Measurements from ENCODE around the gene CACNA1G. TPM values are rescaled to one million over a fixed set of nuclear protein-coding genes. Genes with fewer than 3 reads are reported as not detected.
A peak's percentile ranks its signal among the peaks of the same experiment; 100 is the strongest.

The CACNA1G gene
- polyA plus RNA-seq, 3 donors from 2014 or later = not detected

DNA sequence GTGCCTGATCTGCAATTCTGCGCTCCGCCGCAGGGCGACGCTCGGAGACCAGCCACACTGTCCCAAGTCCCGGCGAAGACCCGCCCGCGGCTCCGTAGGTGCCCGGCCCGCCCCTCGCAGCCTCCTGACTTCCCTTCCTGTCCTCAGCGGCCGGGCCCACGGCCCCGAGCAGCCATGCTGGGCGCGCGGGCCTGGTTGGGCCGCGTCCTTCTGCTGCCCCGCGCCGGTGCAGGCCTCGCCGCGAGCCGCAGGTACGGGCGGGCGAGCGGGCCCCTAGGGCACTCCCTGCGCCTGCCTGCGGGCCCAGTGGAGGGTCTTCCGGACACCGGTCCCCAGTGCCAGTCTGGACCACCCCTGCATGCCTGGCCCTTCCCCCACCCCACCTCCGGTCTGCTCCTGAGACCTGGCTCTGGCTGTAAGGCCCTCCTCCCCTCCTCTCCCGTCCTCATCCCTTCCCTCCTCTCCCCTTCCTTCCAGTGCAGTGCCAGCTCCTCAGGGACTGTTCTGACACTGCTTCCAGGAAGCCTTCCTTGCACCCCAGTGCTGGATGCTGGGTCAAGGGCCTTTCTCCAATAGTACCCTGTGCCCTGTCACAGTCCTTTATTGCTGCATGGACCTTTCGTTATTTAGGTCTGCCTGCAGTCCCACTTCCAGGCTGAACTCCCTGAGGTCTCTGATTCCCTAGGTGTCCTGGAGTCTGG lies 13.3 kb upstream of the CACNA1G start, which contains the start of gene SPATA20:
SPATA20 (plus strand) TSS at position 140 of the 701 bp plus-strand sequence; CDS start at position 175, 35 bp downstream.
- peak; percentile 84 to 87 (median 84) for DNase-seq
- Mint-ChIP-seq H3K27me3 (ENCODE audit: low read depth in 3 of 3) (peaks cover 4 to 14% (median 9%) of the 10 kb centered on the region in 3 donors), H3K27ac (peak within 1 kb of the TSS in 5 of 6 donors; percentile 34 to 82 (median 57)), H3K36me3 (no peaks in the 10 kb centered on the region), H3K9me3 (no peaks in the 10 kb centered on the region), H3K4me3 (peak within 1 kb of the TSS; percentile 66 to 83 (median 69)), H3K4me1 (peaks cover 17 to 20% of the 10 kb centered on the region in 2 donors)

GRCh38 chr17:50547736-50548083 lies 12.8 kb upstream of the CACNA1G start:
- H3K36me3 Mint-ChIP-seq = no peaks in the 10 kb centered on the region
- peaks cover 2 to 15% (median 9%) of the 10 kb centered on the region in 3 donors for H3K27me3 Mint-ChIP-seq (ENCODE audit: low read depth in 3 of 3)
- H3K9me3 Mint-ChIP-seq = no peaks in the 10 kb centered on the region
- peak overlapping the region in 1 of 6 donors; percentile 82 for H3K27ac Mint-ChIP-seq
- H3K4me1 Mint-ChIP-seq = peaks cover 11 to 15% of the 10 kb centered on the region in 2 donors
- no peak for DNase-seq
- peak overlapping the region; percentile 45 to 83 (median 68) for H3K4me3 Mint-ChIP-seq

DNA sequence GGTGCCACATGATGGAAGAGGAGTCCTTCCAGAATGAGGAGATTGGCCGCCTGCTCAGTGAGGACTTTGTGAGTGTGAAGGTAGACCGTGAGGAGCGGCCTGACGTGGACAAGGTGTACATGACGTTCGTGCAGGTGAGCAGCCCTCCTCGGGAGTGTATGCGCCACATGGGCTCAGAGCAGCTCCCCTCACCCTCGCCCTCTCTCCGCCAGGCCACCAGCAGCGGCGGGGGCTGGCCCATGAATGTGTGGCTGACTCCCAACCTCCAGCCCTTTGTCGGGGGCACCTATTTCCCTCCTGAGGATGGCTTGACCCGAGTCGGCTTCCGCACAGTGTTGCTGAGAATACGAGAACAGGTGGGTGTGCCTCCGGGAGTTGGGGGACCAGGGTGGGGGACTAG lies 11.7 kb upstream of the CACNA1G start:
- H3K36me3 Mint-ChIP-seq = no peaks in the 10 kb centered on the region
- no peak for DNase-seq
- peaks cover 2 to 9% (median 9%) of the 10 kb centered on the region in 3 donors for H3K27me3 Mint-ChIP-seq (ENCODE audit: low read depth in 3 of 3)
- peaks cover 11 to 15% of the 10 kb centered on the region in 2 donors for H3K4me1 Mint-ChIP-seq
- no peak overlapping the region for H3K27ac Mint-ChIP-seq
- no peaks in the 10 kb centered on the region for H3K9me3 Mint-ChIP-seq
- no peak overlapping the region for H3K4me3 Mint-ChIP-seq

DNA sequence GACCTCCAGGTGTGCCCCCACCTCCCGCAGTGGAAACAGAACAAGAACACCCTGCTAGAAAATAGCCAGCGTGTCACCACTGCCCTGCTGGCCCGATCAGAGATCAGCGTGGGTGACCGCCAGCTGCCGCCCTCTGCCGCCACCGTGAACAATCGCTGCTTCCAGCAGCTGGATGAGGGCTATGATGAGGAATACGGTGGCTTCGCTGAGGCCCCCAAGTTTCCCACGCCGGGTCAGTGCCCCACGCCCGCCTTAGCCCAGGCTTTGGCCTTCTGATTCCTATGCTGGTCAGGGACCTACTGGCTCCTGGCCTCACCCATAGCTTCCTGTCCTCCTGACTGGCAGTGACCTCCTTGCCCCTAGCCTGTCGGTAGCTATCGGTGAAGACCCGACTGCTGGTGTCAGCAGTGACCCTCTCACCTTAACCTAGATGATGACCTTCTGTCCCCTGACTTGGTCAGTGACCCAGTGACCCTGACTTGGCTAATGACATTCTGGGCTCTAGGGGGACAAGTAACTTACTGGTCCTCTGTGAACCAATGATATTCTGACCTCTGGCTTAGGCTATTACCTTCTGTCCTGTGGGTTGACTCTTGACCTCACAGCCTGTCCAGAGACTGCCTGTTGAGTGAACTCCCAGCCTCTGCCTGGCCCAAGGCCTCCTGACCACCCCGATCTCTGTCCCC lies 11.1 kb upstream of the CACNA1G start:
- H3K27me3 Mint-ChIP-seq (ENCODE audit: low read depth in 3 of 3) = peaks cover 0 to 9% (median 6%) of the 10 kb centered on the region in 3 donors
- no peaks in the 10 kb centered on the region for H3K9me3 Mint-ChIP-seq
- H3K4me1 Mint-ChIP-seq = peaks cover 11 to 15% of the 10 kb centered on the region in 2 donors
- H3K36me3 Mint-ChIP-seq = no peaks in the 10 kb centered on the region
- H3K27ac Mint-ChIP-seq = peak overlapping the region in 2 of 6 donors; percentile 32 to 61
- H3K4me3 Mint-ChIP-seq = no peak overlapping the region
- no peak for DNase-seq

- Mint-ChIP-seq H3K4me1 (peaks cover 11 to 15% of the 10 kb centered on the region in 2 donors), H3K4me3 (no peak overlapping the region), H3K9me3 (no peaks in the 10 kb centered on the region), H3K27ac (peak overlapping the region in 2 of 6 donors; percentile 32 to 61), H3K27me3 (ENCODE audit: low read depth in 3 of 3) (peaks cover 0 to 5% (median 3%) of the 10 kb centered on the region in 3 donors), H3K36me3 (peaks cover 0 to 4% (median 4%) of the 10 kb centered on the region in 3 donors)
- DNase-seq = no peak
Measured at GRCh38 chr17:50549969-50550368, 10.5 kb upstream of the CACNA1G start.

- no peak for DNase-seq
- no peak overlapping the region for H3K4me3 Mint-ChIP-seq
- peaks cover 0 to 3% (median 2%) of the 10 kb centered on the region in 3 donors for H3K27me3 Mint-ChIP-seq (ENCODE audit: low read depth in 3 of 3)
- H3K36me3 Mint-ChIP-seq = peaks cover 0 to 5% (median 5%) of the 10 kb centered on the region in 3 donors
- H3K9me3 Mint-ChIP-seq = no peaks in the 10 kb centered on the region
- no peak overlapping the region for H3K27ac Mint-ChIP-seq
- H3K4me1 Mint-ChIP-seq = peaks cover 11 to 13% of the 10 kb centered on the region in 2 donors
Measured at GRCh38 chr17:50550661-50551432, 9.7 kb upstream of the CACNA1G start.

- Mint-ChIP-seq H3K4me3 (no peak overlapping the region), H3K36me3 (peaks cover 0 to 5% (median 5%) of the 10 kb centered on the region in 3 donors), H3K27ac (no peak overlapping the region), H3K9me3 (no peaks in the 10 kb centered on the region), H3K27me3 (ENCODE audit: low read depth in 3 of 3) (peaks cover 0 to 1% (median 0%) of the 10 kb centered on the region in 3 donors), H3K4me1 (peaks cover 7 to 10% of the 10 kb centered on the region in 2 donors)
- no peak for DNase-seq
Measured at GRCh38 chr17:50551433-50551815, 9.1 kb upstream of the CACNA1G start.

DNA sequence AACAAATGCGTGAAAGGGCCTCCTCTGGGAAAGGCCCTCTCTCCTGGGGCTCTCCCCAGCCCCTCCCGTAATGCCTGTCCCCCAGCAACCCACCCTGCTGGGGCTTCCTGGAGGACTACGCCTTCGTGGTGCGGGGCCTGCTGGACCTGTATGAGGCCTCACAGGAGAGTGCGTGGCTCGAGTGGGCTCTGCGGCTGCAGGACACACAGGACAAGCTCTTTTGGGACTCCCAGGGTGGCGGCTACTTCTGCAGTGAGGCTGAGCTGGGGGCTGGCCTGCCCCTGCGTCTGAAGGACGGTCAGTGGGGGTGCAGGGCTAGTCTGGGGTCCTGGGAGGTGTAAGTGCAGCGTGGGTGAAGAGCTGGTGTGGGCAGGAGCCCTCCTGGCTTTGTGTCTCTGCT lies 8.6 kb upstream of the CACNA1G start:
- H3K36me3 Mint-ChIP-seq = peaks cover 0 to 5% (median 5%) of the 10 kb centered on the region in 3 donors
- no peak overlapping the region for H3K4me3 Mint-ChIP-seq
- H3K9me3 Mint-ChIP-seq = no peaks in the 10 kb centered on the region
- no peak for DNase-seq
- no peak overlapping the region for H3K27ac Mint-ChIP-seq
- peaks cover 0 to 1% (median 0%) of the 10 kb centered on the region in 3 donors for H3K27me3 Mint-ChIP-seq (ENCODE audit: low read depth in 3 of 3)
- peaks cover 2 to 5% of the 10 kb centered on the region in 2 donors for H3K4me1 Mint-ChIP-seq

- DNase-seq = no peak
- Mint-ChIP-seq H3K36me3 (peaks cover 0 to 5% (median 5%) of the 10 kb centered on the region in 3 donors), H3K4me1 (peaks cover 6 to 8% of the 10 kb centered on the region in 2 donors), H3K4me3 (no peak overlapping the region), H3K27me3 (ENCODE audit: low read depth in 3 of 3) (peaks cover 0 to 7% (median 5%) of the 10 kb centered on the region in 3 donors), H3K9me3 (no peaks in the 10 kb centered on the region), H3K27ac (no peak overlapping the region)
Measured at GRCh38 chr17:50554201-50554600, 6.3 kb upstream of the CACNA1G start.

DNA sequence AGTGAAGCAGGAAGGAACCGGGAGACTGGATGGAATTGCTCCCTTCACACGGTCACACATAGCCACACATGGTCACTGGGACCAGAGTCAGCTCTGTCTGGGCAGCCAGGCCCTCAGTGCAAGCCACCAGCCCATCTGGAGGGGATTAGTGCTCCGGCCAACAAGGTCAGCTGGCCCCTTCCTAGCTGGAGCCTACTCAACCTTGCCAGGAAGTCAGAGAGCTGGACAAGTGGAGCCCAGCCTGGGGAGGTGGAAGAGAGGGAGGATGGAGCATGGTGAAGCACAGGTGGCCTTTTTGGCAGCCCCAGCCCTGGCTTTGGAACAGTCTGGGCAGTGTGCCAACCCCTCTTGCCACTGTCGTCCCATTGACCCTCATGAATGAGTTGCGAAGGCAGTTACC lies 3.7 kb upstream of the CACNA1G start:
- Mint-ChIP-seq H3K27ac (no peak overlapping the region), H3K36me3 (peaks cover 0 to 5% (median 5%) of the 10 kb centered on the region in 3 donors), H3K4me3 (no peak overlapping the region), H3K27me3 (ENCODE audit: low read depth in 3 of 3) (peaks cover 4 to 11% (median 5%) of the 10 kb centered on the region in 3 donors), H3K9me3 (no peaks in the 10 kb centered on the region), H3K4me1 (peaks cover 8 to 17% of the 10 kb centered on the region in 2 donors)
- no peak for DNase-seq

- peaks cover 15 to 19% of the 10 kb centered on the region in 2 donors for H3K4me1 Mint-ChIP-seq
- H3K9me3 Mint-ChIP-seq = no peaks in the 10 kb centered on the region
- H3K27me3 Mint-ChIP-seq (ENCODE audit: low read depth in 3 of 3) = peaks cover 9 to 13% (median 11%) of the 10 kb centered on the region in 3 donors
- peaks cover 0 to 5% (median 5%) of the 10 kb centered on the region in 3 donors for H3K36me3 Mint-ChIP-seq
- no peak for DNase-seq
- H3K4me3 Mint-ChIP-seq = no peak overlapping the region
- no peak overlapping the region for H3K27ac Mint-ChIP-seq
Measured at GRCh38 chr17:50557630-50558029, 2.9 kb upstream of the CACNA1G start.

GRCh38 chr17:50558091-50558490 lies 2.4 kb upstream of the CACNA1G start:
- Mint-ChIP-seq H3K9me3 (no peaks in the 10 kb centered on the region), H3K27ac (peak overlapping the region in 1 of 6 donors; percentile 7), H3K4me1 (peaks cover 16 to 19% of the 10 kb centered on the region in 2 donors), H3K27me3 (ENCODE audit: low read depth in 3 of 3) (peaks cover 9 to 14% (median 12%) of the 10 kb centered on the region in 3 donors), H3K36me3 (peaks cover 0 to 5% (median 5%) of the 10 kb centered on the region in 3 donors), H3K4me3 (peak overlapping the region in 2 of 5 donors; percentile 11 to 50)
- DNase-seq = no peak

DNA sequence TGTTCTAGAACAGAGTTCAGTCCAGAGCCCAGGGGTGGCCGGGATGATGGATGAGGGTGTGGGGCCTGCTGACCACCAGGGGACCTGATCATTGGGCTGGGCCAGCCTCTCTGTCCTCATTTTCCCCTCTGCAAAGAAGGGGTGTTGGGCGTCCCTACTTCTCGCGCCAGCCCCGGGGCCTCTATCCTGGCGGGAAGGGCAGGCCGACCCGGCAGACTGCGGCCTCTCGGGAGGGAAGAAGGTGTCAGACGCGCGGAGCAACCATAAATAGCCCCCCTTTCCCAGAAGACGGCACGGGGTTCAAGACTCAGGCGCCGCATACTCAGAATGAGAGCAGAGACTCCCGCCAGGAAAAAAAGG lies 2.0 kb upstream of the CACNA1G start:
- peaks cover 9 to 15% (median 14%) of the 10 kb centered on the region in 3 donors for H3K27me3 Mint-ChIP-seq (ENCODE audit: low read depth in 3 of 3)

More for the DNA sequence above, 2.0 kb upstream of the CACNA1G start:
- H3K36me3 Mint-ChIP-seq = peaks cover 0 to 5% (median 5%) of the 10 kb centered on the region in 3 donors
- H3K4me1 Mint-ChIP-seq = peaks cover 16 to 19% of the 10 kb centered on the region in 2 donors
- H3K4me3 Mint-ChIP-seq = peak overlapping the region; percentile 44 to 76 (median 61)
- H3K27ac Mint-ChIP-seq = peak overlapping the region in 1 of 6 donors; percentile 7
- no peak for DNase-seq
- no peaks in the 10 kb centered on the region for H3K9me3 Mint-ChIP-seq

Data from immature natural killer cell (primary cell).